Measurements from ENCODE around the gene CD1C. TPM values are rescaled to one million over a fixed set of nuclear protein-coding genes. Genes with fewer than 3 reads are reported as not detected.

The CD1C gene
- total and polyA plus RNA-seq, 2 of the 8 experiments (the other 6 are each of a cell fraction or from before 2014, with no cell fraction given), result 0.06 to 0.35 TPM

GRCh38 chr1:158248771-158249170 lies 41.0 kb upstream of the CD1C start (continued):
- TF ChIP-seq ZNF274 (IDR thresholded peaks at IDR 0.05; ENCODE audit: borderline replicate concordance, extremely low read depth, low read length) (no peak), JUN (IDR thresholded peaks at IDR 0.05; ENCODE audit: low read depth, low read length) (no peak), EGR1 (IDR thresholded peaks at IDR 0.05; ENCODE audit: borderline replicate concordance, low read depth, low read length) (no peak), SUZ12 (IDR thresholded peaks at IDR 0.05; ENCODE audit: low read length) (no peak), CTBP2 (IDR thresholded peaks at IDR 0.05; ENCODE audit: borderline replicate concordance, insufficient read depth, insufficient read length, low read length) (no peak), SIRT6 (IDR thresholded peaks at IDR 0.05; ENCODE audit: low read length) (no peak), RBBP5 (IDR thresholded peaks at IDR 0.05; ENCODE audit: borderline replicate concordance, low read depth, low read length) (no peak)
